NCI-H2107 treated with DMSO at 0.1 percent for 48 hours (cell line): ENCODE data around the gene STK32C.
A peak's percentile ranks its signal among the peaks of the same experiment; 100 is the strongest.
"Not testable (repeated sequence)": the region's sequence is repeated elsewhere in the genome, so short reads cannot be mapped to it uniquely, and the experiment has no call there.

Experiments
- DNase-seq: peaks from one replicate; lab custom pipeline; 2025; ENCODE audit not compliant: unreplicated experiment; lab: John Stamatoyannopoulos, UW

Gene STK32C

DNA sequence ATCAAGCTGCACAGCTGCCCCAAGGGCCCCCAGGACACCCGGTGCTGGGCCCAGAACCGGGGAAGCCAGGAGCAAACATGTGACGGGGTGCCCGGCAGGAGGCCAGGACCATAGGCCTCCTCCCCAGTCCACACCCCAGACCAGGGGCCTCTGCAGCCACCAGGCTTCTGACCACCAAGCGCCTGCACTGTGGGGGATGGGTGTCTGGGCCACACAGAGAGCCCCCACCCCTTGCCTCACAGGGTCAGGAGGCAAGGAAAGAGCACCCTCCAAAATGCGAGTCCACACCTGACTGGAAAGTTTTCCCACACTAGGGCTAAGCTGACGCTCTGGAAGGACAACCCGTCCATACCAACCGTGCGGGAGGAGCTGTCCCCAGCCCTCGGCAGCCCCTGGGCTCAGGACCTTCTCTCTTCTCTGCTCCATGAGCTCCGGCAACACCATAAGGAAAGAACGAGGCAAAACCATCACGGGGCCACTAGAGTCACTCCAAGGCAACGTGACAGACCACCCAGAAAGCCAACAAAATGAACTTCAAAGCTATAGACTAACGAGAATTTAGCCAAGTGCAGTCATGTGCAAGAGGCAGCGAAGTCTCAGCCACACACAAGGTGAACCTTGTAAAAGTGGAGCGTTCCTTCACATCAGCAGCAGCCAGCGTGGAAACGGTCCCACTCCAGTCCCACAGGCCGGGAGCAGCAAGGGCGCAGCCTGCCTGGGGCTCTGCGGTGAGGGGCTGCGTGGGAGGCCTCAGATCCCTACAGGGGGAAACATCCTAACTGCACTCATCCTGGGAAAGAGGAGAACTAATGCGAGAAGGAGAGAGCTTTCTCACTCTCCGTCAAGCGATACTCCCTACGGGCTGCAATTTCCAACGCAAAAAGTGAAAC is 5.1 kb downstream of the STK32C start:
- DNase-seq, result no peak

- no peak for DNase-seq
Observed at GRCh38 chr10:132301371-132302330, 6.1 kb downstream of the STK32C start.

- DNase-seq, result no peak
Observed at GRCh38 chr10:132300582-132300981, 7.2 kb downstream of the STK32C start.

DNA sequence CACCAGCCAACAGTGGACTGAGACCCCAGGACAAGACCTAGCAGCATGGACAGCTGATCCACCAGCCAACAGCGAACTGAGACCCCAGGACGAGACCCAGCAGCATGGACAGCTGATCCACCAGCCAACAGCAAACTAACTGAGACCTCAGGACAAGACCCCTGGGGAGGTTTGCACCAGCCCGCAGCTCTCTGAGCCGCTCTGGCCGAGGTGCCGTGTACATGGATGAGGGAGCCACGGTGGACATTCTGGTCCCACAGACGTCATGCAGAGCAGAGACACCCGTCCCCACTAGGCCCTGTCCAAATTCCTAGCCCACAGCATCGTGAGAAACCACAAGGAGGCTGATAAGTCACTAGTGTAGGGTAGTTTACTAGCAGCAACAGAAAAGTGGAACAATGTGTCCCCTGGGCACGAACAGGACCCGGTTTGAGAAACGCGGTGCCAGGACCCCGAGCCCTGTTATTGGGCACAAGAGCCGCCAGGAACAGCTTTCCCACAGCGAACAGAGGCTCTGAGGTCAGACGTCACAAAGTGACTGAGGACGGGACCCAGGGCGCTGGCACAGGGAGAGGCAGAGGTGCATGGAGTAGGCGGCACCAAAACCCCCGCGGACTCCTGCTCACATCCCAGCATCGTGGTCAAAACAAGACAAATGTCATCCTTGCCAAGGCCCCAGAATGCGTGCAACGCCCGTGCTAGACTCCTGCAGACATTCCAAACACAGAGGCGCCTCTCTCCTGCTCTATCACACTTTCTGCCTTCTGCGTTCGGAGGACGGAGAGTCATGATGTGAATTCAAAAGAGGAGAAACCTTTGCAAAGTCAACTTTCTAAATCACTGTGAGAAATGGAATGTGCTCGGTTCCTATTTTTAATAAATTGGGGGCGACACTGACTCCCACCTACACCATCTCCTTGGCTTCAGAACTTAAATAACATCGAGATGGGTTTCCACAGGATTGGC is 8.1 kb downstream of the STK32C start:
- DNase-seq, result no peak

DNA sequence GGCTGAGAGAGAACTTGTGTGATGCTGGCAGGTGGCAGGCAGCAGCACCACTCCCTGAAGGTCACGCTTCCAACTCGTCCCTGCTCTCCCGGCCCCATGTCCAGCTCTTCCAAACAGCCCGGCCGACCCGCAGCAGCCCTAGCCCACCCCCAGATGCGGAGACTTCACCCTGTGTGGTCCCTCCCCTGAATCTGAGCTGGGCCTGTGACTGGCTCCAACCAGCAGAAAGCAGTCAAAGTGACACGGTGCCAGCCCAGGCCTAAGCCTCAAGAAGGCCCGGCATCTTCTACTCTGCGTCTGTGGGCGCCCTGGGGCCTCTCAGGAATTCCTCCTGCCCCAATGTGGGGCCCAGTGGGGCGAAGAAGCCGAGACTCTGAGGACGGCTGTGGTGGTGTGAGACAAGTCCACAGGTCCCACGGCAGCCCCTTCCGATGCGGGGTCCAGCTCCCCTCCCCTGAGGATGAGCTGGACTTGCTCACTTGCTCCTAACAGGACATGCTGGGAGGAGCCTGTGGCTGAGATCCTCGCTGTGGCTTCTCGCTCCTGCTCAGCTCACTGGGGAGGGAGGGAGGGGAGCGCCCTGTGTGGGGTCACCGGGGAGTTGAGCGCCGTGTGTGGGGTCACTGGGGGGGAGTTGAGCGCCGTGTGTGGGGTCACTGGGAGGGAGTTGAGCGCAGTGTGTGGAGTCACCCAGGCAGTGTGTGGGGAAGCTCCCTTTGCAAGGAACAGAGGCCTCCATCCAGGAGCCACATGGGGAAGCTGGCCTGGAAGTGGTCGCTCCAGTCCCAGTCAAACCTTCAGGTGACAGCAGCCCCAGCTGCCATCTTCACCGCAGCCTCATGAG is 9.5 kb downstream of the STK32C start:
- DNase-seq, result no peak

DNA sequence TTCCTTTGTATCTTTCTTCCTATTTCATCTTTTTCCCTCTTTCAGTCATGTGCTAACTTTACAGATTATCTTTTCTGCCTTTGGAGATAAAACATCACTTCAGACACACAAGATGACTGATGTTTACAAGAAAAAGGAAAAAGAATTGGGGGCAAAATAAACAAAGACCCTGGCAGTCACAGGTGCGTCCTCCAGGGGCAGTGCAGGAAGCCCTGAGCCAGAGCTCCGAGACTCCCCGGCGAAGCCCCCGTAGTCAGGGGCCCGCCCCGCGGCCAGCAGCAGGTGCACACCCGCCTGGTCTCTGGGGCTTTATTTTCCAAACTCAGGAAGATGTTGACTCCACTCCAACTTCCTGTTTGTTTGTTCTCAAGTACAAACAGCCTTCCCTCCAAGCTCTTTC is 10.2 kb downstream of the STK32C start:
- DNase-seq, result peak; percentile 52

DNA sequence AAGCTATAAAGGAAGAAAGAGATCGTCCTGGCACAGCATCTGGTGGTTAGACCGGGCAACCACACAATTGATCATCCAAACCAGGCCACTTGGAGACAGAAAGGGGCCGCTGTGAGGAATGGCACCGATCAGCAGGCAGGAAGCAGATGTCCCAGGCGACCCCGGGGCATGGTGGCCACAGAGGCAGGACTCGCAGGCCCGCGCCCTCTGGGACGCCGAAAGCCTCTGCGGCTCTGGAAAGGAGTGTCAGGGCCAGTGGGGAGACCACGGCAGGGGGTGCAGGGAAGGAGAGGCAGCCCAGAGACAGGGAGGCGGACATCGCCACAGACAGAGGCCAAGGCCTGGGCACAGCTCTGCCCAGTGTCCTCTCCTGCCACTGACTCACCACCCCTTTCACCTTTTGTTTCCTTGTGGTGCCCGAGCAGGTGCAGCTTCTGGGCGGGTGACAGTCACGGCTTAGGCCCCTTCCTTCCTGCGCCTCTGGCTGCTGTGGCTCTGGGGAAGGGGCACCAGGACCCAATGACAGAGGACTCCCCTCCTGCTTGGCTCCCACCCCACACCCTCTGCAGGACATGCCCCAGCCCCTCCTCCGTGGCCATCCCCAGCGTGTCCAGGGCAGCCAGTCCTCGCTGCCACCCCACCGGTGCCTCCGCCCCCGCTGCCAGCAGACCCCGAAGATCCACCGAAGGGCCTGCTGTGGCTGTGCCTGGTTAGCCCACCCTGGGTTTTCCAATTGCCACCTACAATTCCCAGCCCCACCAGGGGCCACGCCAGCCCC is 10.9 kb downstream of the STK32C start:
- DNase-seq, result no peak

DNA sequence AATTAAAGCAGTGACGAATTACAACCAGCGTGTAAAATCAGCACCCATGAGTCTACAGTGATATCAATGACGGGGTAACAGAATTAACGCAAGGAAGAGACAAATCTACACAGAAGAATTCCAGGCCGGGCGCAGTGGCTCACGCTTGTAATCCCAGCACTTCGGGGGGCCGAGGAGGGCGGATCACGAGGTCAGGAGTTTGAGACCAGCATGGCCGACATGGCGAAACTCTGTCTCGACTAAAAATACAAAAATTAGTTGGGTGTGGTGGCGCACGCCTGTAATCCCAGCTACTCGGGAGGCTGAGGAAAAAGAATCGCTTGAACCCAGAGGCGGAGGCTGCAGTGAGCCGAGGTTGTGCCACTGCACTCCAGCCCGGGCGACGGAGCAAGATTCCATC is 12.3 kb downstream of the STK32C start:
- DNase-seq, result not testable (repeated sequence)

DNA sequence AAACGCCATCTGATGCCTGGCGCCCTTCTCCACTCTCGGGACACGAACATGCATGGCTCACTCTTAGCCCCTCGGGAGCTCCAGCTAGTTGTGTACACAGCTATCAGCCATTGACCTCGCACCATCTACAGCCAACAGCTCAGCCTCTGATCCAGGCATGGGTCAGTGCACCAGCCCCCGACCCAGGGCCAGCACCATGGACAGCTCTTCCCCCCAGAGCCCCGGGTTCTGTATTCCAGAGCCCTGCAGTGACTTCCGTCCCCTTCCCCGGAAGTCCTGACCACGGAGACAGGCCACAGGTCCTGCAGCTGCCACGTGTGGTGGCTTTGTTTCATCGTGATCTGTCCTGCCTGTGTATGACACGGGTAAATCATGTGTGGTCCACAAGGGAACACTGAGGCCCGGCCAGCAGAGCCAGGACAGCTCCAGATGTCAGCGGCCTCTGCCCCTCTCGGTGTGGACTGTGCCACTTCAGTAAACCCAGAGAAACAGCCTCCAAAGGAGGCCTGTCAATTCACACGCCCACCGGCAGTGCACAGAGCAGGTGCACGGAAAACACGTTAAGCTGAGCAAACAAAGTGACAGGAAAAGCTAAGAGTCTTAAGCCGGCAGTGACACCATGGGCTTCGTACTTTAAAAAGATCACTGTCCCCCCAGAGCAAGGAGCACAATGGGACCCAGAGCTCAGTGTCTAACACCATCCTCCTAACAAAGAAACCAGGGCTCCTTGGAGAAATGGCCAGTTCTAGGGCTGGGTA is 13.0 kb downstream of the STK32C start:
- peak; percentile 27 for DNase-seq

DNA sequence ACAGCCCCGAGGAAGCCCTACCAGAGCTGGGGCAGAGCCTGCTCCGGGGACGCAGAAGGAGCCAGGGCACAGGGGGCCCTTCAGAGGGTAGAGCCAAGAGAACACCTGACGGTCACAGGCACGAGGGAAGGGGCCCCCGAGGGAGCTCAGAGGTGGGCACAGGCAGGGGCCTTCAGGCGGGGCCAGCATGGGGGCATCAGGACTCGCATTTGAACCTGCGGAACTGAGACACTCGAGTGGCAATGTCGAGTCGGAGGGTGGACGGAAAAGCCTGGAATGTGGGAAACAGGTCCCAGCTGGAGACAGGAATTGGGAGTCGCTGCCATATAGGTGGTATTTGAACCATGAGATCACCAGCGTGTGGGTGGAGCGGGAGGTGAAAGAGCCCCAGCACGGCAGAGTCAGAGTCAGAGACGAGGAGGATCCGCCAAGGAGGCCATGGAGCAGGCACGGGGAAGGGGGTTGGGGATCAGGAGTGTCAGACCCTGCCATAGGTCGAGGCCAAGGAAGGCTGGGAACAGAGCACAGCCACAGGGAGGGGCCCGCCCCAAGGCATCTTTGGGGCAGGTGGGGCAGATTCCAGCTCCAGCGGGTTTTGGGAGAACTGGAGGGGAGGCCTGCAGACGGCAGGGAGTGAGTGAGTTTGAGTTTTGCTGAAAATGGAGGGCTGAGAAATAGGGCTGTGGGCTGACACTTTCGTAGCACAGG is 13.8 kb downstream of the STK32C start:
- DNase-seq, result no peak

DNA sequence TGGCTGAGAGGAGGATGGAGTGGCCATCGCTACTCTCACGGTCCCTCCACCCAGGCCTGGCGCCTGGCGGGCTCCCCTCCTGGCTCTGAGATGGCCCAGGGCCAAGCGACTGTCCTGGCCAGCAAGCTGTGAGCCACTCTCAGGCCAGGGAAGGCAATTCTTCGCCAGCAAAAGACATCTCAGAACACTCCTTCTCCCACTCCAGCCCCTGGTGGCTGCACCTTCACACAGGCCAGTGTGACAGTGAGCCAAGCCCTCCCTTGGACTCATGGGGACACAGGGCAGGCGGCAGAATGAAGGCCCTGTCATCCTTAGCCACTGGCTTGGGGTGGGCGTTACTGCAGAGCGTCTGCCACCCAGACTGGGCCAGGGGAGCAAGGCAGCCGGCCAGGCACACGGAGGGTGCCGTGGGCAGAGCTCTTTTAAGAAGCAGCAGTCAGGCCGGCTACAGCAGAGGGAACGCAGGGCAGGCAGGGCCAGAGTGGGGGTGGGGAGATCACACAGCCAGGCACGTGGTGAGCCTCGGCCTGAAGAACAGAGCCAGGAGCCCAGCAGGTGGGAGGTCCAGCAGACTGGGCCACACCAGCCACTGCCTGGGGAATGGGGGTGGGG is 14.4 kb downstream of the STK32C start:
- no peak for DNase-seq

DNA sequence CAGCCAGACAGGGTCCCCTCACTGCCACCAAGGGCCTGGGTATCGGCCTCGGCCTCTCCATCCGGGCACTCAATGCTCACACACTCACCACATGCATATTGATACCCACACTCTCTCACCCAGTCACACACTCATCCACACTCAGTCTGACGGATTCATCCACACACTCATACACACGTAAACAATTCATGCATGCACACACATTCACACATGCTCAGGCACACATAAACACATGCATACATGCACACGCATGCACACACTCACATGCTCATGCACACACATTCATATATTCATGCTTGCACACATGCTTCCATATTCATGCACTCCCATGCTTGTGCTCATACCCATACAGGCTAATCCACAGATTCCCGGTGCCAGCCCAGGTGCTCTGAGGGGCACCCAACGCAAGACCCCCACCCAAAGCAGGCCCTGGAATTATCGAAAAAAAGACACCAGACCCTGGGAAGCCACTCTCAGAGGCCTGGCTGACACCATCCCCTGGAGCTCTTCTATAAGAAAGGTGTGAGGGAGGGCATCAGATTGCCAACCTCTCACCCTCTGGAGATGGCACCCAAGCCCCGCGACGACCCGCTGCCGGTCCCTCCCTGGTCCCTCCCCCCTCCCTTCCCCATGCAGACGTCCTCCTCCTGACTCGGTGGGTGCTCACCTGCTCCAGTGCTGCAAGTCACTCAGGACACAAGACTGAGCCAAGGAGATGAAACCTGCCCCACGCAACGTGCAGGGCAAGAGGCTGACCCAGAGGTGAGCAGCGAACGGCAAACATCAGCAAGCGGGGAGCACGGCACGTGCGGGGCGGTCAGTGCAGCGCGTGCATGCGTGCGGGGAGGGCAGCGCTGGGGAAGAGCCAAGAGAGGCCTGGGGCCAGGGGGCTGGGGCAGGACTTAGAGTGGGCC is 15.2 kb downstream of the STK32C start:
- no peak for DNase-seq

GRCh38 chr10:132291826-132292225 is 15.9 kb downstream of the STK32C start:
- no peak for DNase-seq

- DNase-seq, result no peak
Observed at GRCh38 chr10:132290631-132291030, 17.1 kb downstream of the STK32C start.

DNA sequence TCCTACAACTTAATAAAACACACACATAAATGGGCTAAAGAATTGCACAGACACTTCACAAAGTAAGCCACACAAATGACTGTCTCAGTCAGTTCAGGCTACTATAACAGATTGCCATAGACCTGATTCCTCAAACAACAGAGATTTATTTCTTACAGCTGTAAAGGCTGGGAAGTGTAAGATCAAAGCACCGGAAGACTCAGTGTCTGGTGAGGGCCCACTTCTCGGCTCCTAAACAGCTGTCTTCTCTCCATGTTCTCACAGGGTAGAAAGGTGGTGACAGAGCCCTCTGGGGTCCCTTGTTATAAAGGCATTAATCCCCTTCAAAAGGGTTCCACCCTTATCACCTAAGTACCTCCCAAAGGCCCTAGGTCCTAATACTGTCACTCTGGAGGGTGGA is 18.3 kb downstream of the STK32C start:
- no peak for DNase-seq
